HepG2 (cell line): ENCODE results near the gene CUL9. TPM values are rescaled to one million over a fixed set of nuclear protein-coding genes. Genes with fewer than 3 reads are reported as not detected.

ENCODE experiments used
- DNMT3B ChIP-seq: conservative IDR thresholded peaks from 2 replicates; pipeline ENCODE4 v1.6.1; 2016; ENCODE audit warnings: missing biosample characterization, control low read depth
- FOXK1 ChIP-seq: sonication (generic); formaldehyde crosslinking; IDR thresholded peaks from 2 replicates; pipeline ENCODE4 v1.4.0; 2020; ENCODE audit warnings: low read depth, missing genetic modification reagents, borderline replicate concordance
- GATAD2A ChIP-seq: IDR thresholded peaks from 2 replicates; pipeline ENCODE4 v1.6.1; 2016
- HHEX ChIP-seq: IDR thresholded peaks from 2 replicates; pipeline ENCODE4 v1.6.1; 2016; ENCODE audit warnings: control low read depth
- RFXAP ChIP-seq: sonication (generic); formaldehyde crosslinking; IDR thresholded peaks from 2 replicates; pipeline ENCODE4 v1.4.0; 2020; ENCODE audit warnings: missing genetic modification reagents, borderline replicate concordance
- ZNF766 ChIP-seq: sonication (generic); formaldehyde crosslinking; IDR thresholded peaks from 2 replicates; pipeline ENCODE4 v1.5.0; 2020; ENCODE audit warnings: missing genetic modification reagents, borderline replicate concordance
- ZSCAN20 ChIP-seq: sonication (generic); formaldehyde crosslinking; IDR thresholded peaks from 2 replicates; pipeline ENCODE4 v1.4.0; 2020; ENCODE audit warnings: missing genetic modification reagents, mild to moderate bottlenecking, borderline replicate concordance
- polyA plus RNA-seq, 8 experiments: library from polyadenylated mRNA; depleted of rRNA in 3 of 8; stranded (reverse) in 7 of 8; unstranded in 1 of 8; fragments of >200 nt; fragmentation: Illumina TruSeq in 4 of 8; extraction: Trizol in 4 of 8; gene quantifications; 2 replicates each; pipeline versions ENCODE4 v1.2.1 to v1.2.3, GENCODE V29; 2011 to 2016; ENCODE audit warnings: low read depth in 4 of 8, missing spikeins in 1 of 8, mixed read lengths in 1 of 8; ENCODE audit not compliant: insufficient read depth in 1 of 8
- total RNA-seq, 5 experiments: library from RNA; depleted of rRNA; stranded (reverse); fragments of >200 nt; fragmentation: Illumina TruSeq; extraction: Trizol; gene quantifications; 2 replicates each; pipeline ENCODE4 v1.2.3, GENCODE V29; 2016; ENCODE audit warnings: low read depth in 1 of 5
- TF ChIP-seq, protein P1 (sequence below), 2 experiments: sonication (generic) in 1 of 2; formaldehyde crosslinking in 1 of 2; IDR thresholded peaks; 2 replicates each; pipeline versions ENCODE4 v1.4.0 to v1.6.1; 2016 to 2020; ENCODE audit warnings: borderline replicate concordance in 1 of 2, low read depth in 1 of 2, mild to moderate bottlenecking in 1 of 2, missing genetic modification reagents in 1 of 2
- TF ChIP-seq, protein P2 (sequence below): sonication (generic); formaldehyde crosslinking; IDR thresholded peaks from 2 replicates; pipeline ENCODE4 v1.4.0; 2020; ENCODE audit warnings: mild to moderate bottlenecking, missing genetic modification reagents, borderline replicate concordance

The CUL9 gene
- total and polyA plus RNA-seq, 2 of the 13 experiments (the other 11 are each of a cell fraction or from before 2014, with no cell fraction given) = 11.4 to 13.7 TPM

DNA sequence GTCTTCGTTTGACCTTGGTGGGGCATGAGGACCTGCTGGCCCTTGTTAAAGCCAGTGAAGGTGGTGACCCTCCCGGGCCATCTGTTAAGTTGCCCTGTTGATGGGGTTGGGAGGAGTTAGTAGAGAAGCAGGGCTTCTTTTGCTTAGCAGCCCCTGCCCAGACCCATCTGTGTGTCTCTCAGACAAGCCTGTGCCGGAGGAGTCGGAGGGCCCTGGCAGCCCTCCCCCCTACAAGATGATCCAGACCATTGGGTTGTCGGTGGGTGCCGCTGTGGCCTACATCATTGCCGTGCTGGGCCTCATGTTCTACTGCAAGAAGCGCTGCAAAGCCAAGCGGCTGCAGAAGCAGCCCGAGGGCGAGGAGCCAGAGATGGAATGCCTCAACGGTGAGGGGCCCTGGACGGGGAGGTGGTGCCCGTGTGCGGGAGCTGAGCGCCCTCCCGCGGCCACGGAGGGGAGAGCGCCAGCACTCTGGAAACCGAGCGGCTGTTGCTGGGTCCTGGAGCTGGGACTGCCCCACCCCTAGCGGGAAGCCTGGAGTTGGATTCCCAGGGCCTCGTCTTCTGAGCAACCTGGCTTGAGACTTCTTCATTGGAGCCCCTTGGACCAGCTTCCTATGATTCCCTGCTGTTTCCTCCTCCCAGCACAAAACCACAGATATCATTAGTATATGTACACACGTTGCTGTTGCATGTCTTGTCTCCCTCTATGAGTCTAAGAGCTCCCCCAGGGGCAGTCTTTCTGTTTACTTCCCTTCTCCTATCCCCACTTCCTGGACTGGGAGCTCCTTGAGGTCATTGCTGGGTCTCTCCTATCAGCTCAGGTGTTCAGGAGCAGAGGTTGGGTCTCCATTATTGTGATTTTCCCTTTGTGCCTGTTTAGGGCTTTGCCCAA, 38.5 kb upstream of the CUL9 start (continued):
- TF ChIP-seq, protein P1, sequence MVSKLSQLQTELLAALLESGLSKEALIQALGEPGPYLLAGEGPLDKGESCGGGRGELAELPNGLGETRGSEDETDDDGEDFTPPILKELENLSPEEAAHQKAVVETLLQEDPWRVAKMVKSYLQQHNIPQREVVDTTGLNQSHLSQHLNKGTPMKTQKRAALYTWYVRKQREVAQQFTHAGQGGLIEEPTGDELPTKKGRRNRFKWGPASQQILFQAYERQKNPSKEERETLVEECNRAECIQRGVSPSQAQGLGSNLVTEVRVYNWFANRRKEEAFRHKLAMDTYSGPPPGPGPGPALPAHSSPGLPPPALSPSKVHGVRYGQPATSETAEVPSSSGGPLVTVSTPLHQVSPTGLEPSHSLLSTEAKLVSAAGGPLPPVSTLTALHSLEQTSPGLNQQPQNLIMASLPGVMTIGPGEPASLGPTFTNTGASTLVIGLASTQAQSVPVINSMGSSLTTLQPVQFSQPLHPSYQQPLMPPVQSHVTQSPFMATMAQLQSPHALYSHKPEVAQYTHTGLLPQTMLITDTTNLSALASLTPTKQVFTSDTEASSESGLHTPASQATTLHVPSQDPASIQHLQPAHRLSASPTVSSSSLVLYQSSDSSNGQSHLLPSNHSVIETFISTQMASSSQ (IDR thresholded peaks at IDR 0.05; ENCODE audit: low read depth) = no peak
- TF ChIP-seq, protein P1 (CRISPR knock-in tag; IDR thresholded peaks at IDR 0.05; ENCODE audit: borderline replicate concordance) = no peak
- TF ChIP-seq FOXK1 (peak; percentile 59; the same call in 1 of the 2 replicates), DNMT3B (0 out of 2 replicates have a peak, but pooled peaks have one; percentile 78), HHEX (CRISPR knock-in tag) (no peak), ZNF766 (CRISPR knock-in tag) (0 out of 2 replicates have a peak, but pooled peaks have one; percentile 55), RFXAP (peak; percentile 89; the same call in 1 of the 2 replicates), ZSCAN20 (peak; percentile 79; the same call in 1 of the 2 replicates), GATAD2A (CRISPR knock-in tag) (peak; percentile 48)
- TF ChIP-seq, protein P2, sequence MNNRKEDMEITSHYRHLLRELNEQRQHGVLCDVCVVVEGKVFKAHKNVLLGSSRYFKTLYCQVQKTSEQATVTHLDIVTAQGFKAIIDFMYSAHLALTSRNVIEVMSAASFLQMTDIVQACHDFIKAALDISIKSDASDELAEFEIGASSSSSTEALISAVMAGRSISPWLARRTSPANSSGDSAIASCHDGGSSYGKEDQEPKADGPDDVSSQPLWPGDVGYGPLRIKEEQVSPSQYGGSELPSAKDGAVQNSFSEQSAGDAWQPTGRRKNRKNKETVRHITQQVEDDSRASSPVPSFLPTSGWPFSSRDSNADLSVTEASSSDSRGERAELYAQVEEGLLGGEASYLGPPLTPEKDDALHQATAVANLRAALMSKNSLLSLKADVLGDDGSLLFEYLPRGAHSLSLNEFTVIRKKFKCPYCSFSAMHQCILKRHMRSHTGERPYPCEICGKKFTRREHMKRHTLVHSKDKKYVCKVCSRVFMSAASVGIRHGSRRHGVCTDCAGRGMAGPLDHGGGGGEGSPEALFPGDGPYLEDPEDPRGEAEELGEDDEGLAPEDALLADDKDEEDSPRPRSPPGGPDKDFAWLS = no peak
